GM12878 (cell line): ENCODE data around the gene DNAH9.
"Not testable (repeated sequence)": the region's sequence is repeated elsewhere in the genome, so short reads cannot be mapped to it uniquely, and the experiment has no call there.

Experiments
- POLR2A ChIP-seq: IDR thresholded peaks from 2 replicates; pipeline ENCODE4 v1.6.1; 2011; ENCODE audit warnings: low read depth, mild to moderate bottlenecking, low read length
- TF ChIP-seq, protein P1 (sequence below), 3 experiments: IDR thresholded peaks in 2 of 3; conservative IDR thresholded peaks in 1 of 3; 2 replicates each; pipeline ENCODE4 v1.5.1; 2011; ENCODE audit warnings: low read depth in 3 of 3, low read length in 3 of 3, mild to moderate bottlenecking in 3 of 3, control low read depth in 2 of 3, moderate library complexity in 2 of 3, inconsistent platforms in 1 of 3, mixed read lengths in 1 of 3; ENCODE audit not compliant: control insufficient read depth in 2 of 3, insufficient read depth in 1 of 3; ENCODE audit errors: extremely low read depth in 1 of 3

DNA sequence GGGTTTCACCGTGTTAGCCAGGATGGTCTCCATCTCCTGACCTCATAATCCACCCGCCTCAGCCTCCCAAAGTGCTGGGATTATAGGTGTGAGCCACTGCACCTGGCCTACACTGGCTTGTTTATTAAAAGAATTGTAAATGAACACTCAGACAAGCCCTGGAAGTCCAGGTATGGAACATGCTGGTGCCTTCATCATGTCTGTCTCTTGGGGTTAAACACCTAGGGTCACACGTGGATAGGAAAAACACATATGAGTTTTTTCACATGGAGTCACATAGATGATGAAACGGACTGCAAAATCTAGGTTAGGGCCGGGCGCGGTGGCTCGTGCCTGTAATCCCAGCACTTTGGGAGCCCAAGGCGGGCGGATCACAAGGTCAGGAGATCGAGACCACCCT, 344.8 kb downstream of the DNAH9 start:
- TF ChIP-seq, protein P1, sequence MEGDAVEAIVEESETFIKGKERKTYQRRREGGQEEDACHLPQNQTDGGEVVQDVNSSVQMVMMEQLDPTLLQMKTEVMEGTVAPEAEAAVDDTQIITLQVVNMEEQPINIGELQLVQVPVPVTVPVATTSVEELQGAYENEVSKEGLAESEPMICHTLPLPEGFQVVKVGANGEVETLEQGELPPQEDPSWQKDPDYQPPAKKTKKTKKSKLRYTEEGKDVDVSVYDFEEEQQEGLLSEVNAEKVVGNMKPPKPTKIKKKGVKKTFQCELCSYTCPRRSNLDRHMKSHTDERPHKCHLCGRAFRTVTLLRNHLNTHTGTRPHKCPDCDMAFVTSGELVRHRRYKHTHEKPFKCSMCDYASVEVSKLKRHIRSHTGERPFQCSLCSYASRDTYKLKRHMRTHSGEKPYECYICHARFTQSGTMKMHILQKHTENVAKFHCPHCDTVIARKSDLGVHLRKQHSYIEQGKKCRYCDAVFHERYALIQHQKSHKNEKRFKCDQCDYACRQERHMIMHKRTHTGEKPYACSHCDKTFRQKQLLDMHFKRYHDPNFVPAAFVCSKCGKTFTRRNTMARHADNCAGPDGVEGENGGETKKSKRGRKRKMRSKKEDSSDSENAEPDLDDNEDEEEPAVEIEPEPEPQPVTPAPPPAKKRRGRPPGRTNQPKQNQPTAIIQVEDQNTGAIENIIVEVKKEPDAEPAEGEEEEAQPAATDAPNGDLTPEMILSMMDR (IDR thresholded peaks at IDR 0.05 in 2 of 3, conservative IDR thresholded peaks at IDR 0.05 in 1 of 3; ENCODE audit: control insufficient read depth in 2 of 3, extremely low read depth in 1 of 3, insufficient read depth in 1 of 3, low read depth in 3 of 3, low read length in 3 of 3), result not testable (repeated sequence)
- not testable (repeated sequence) for TF ChIP-seq POLR2A
